Liver (tissue), 9 donors: ENCODE results near the gene WBP2. TPM values are rescaled to one million over a fixed set of nuclear protein-coding genes. Genes with fewer than 3 reads are reported as not detected.

Experiments used
- DNase-seq: peaks from one replicate; pipeline ENCODE4 v3.0.0-alpha.2; 2017; ENCODE audit warnings: low spot score
- H3K27ac ChIP-seq, 2 donors: one replicate each; pipeline ENCODE4 v1.7.0; 2013; ENCODE audit warnings: inconsistent platforms in 2 of 2, low read length in 2 of 2, control low read depth in 1 of 2, low read depth in 1 of 2, mild to moderate bottlenecking in 1 of 2
- H3K27me3 ChIP-seq, 4 donors: one replicate each; pipeline versions ENCODE4 v1.6.1 to v1.7.0; 2013; ENCODE audit warnings: low read length in 3 of 4, inconsistent platforms in 1 of 4, mild to moderate bottlenecking in 1 of 4, moderate library complexity in 1 of 4; ENCODE audit not compliant: control insufficient read depth in 4 of 4, insufficient read depth in 4 of 4
- H3K36me3 ChIP-seq, 4 donors: one replicate each; pipeline versions ENCODE4 v1.6.1 to v1.7.0; 2013; ENCODE audit warnings: low read length in 3 of 4, mild to moderate bottlenecking in 3 of 4, low read depth in 1 of 4, moderate library complexity in 1 of 4; ENCODE audit not compliant: control insufficient read depth in 4 of 4, insufficient read depth in 3 of 4
- H3K4me1 ChIP-seq, 4 donors: one replicate each; pipeline versions ENCODE4 v1.6.1 to v1.7.0; 2013; ENCODE audit warnings: low read length in 3 of 4, mild to moderate bottlenecking in 3 of 4, moderate library complexity in 1 of 4; ENCODE audit not compliant: control insufficient read depth in 4 of 4, insufficient read depth in 4 of 4
- H3K4me3 ChIP-seq, 3 donors: one replicate each; pipeline versions ENCODE4 v1.6.1 to v1.7.0; 2013; ENCODE audit warnings: low read length in 3 of 3, control low read depth in 1 of 3, low read depth in 1 of 3, mild to moderate bottlenecking in 1 of 3
- H3K9ac ChIP-seq, 2 donors: one replicate each; pipeline ENCODE4 v1.7.0; 2013; ENCODE audit warnings: low read length in 2 of 2, mild to moderate bottlenecking in 2 of 2, moderate library complexity in 2 of 2, control low read depth in 1 of 2, low read depth in 1 of 2
- H3K9me3 ChIP-seq, 4 donors: one replicate each; pipeline versions ENCODE4 v1.6.1 to v1.7.0; 2013; ENCODE audit warnings: low read length in 3 of 4; ENCODE audit not compliant: control insufficient read depth in 4 of 4
- FOXA1 ChIP-seq: IDR thresholded peaks from 2 replicates; pipeline ENCODE4 v1.6.1; 2016; ENCODE audit warnings: antibody characterized with exemption
- FOXA2 ChIP-seq: IDR thresholded peaks from 2 replicates; pipeline ENCODE4 v1.6.1; 2016; ENCODE audit warnings: antibody characterized with exemption
- HNF4G ChIP-seq: IDR thresholded peaks from 2 replicates; pipeline ENCODE4 v1.6.1; 2016; ENCODE audit warnings: antibody characterized with exemption
- NR2F2 ChIP-seq: IDR thresholded peaks from 2 replicates; pipeline ENCODE4 v1.6.1; 2016; ENCODE audit warnings: antibody characterized with exemption
- RAD21 ChIP-seq, 2 donors: IDR thresholded peaks; 2 replicates each; pipeline ENCODE4 v1.6.1; 2016; ENCODE audit warnings: antibody characterized with exemption in 2 of 2, mild to moderate bottlenecking in 2 of 2
- RXRA ChIP-seq, 2 donors: IDR thresholded peaks; 2 replicates each; pipeline ENCODE4 v1.6.1; 2017 to 2018; ENCODE audit warnings: antibody characterized with exemption in 2 of 2, mild to moderate bottlenecking in 1 of 2
- TAF1 ChIP-seq: conservative IDR thresholded peaks from 2 replicates; pipeline ENCODE4 v1.6.1; 2016; ENCODE audit warnings: antibody characterized with exemption, mild to moderate bottlenecking
- YY1 ChIP-seq: IDR thresholded peaks from 2 replicates; pipeline ENCODE4 v1.6.1; 2016; ENCODE audit warnings: antibody characterized with exemption, mild to moderate bottlenecking
- ZBTB33 ChIP-seq: IDR thresholded peaks from 2 replicates; pipeline ENCODE4 v1.6.1; 2016; ENCODE audit warnings: antibody characterized with exemption
- WGBS: extraction: QIAGEN DNeasy Blood & Tissue Kit; methylation state at CpG from one replicate; pipeline ENCODE4 v1.1.7; 2013; 5-methylcytosine and 5-hydroxymethylcytosine counted together
- polyA plus RNA-seq, 2 donors: library from polyadenylated mRNA; stranded (reverse) in 1 of 2; unstranded in 1 of 2; fragments of 200-250 nt in 1 of 2; fragments of >200 nt in 1 of 2; fragmentation: Nextera tagmentation in 1 of 2; extraction: Ambion mirVana in 1 of 2; gene quantifications; one replicate each; pipeline versions ENCODE4 v1.2.1 to v1.2.3, GENCODE V29; 2013 to 2015
- total RNA-seq, 2 donors: library from RNA; depleted of rRNA; stranded (reverse); fragments of >200 nt; gene quantifications; one replicate each; pipeline ENCODE4 v1.2.3, GENCODE V29; 2014
- TF ChIP-seq, protein P1 (sequence below): fragments of 150-350 bp; IDR thresholded peaks from 2 replicates; pipeline ENCODE4 v1.5.1; 2017; ENCODE audit warnings: improper control_type of control experiment, low read depth, low read length; ENCODE audit not compliant: missing input control
- TF ChIP-seq, protein P2 (sequence below): IDR thresholded peaks from 2 replicates; pipeline ENCODE4 v1.6.1; 2016; ENCODE audit warnings: antibody characterized with exemption, mild to moderate bottlenecking
- TF ChIP-seq, protein P3 (sequence below): IDR thresholded peaks from 2 replicates; pipeline ENCODE4 v1.6.1; 2016; ENCODE audit warnings: antibody characterized with exemption
- donor health status: healthy.
- donor health status: healthy.
- donor health status: healthy.
- donor health status: healthy.
- donor health status: healthy.

WBP2 gene
- total and polyA plus RNA-seq, 4 donors, result 29.0 to 99.4 (median 51.6) TPM

- H3K4me3 ChIP-seq, result peak overlapping the region in 2 of 3 donors; percentile 2 to 69
- TF ChIP-seq, protein P1, sequence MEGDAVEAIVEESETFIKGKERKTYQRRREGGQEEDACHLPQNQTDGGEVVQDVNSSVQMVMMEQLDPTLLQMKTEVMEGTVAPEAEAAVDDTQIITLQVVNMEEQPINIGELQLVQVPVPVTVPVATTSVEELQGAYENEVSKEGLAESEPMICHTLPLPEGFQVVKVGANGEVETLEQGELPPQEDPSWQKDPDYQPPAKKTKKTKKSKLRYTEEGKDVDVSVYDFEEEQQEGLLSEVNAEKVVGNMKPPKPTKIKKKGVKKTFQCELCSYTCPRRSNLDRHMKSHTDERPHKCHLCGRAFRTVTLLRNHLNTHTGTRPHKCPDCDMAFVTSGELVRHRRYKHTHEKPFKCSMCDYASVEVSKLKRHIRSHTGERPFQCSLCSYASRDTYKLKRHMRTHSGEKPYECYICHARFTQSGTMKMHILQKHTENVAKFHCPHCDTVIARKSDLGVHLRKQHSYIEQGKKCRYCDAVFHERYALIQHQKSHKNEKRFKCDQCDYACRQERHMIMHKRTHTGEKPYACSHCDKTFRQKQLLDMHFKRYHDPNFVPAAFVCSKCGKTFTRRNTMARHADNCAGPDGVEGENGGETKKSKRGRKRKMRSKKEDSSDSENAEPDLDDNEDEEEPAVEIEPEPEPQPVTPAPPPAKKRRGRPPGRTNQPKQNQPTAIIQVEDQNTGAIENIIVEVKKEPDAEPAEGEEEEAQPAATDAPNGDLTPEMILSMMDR, result no peak
- TF ChIP-seq HNF4G (no peak), RAD21 (IDR thresholded peaks at IDR 0.05) (no peak), RXRA (IDR thresholded peaks at IDR 0.05) (no peak), YY1 (no peak), TAF1 (no peak), ZBTB33 (no peak), FOXA1 (no peak), NR2F2 (no peak), FOXA2 (no peak)
- TF ChIP-seq, protein P2, sequence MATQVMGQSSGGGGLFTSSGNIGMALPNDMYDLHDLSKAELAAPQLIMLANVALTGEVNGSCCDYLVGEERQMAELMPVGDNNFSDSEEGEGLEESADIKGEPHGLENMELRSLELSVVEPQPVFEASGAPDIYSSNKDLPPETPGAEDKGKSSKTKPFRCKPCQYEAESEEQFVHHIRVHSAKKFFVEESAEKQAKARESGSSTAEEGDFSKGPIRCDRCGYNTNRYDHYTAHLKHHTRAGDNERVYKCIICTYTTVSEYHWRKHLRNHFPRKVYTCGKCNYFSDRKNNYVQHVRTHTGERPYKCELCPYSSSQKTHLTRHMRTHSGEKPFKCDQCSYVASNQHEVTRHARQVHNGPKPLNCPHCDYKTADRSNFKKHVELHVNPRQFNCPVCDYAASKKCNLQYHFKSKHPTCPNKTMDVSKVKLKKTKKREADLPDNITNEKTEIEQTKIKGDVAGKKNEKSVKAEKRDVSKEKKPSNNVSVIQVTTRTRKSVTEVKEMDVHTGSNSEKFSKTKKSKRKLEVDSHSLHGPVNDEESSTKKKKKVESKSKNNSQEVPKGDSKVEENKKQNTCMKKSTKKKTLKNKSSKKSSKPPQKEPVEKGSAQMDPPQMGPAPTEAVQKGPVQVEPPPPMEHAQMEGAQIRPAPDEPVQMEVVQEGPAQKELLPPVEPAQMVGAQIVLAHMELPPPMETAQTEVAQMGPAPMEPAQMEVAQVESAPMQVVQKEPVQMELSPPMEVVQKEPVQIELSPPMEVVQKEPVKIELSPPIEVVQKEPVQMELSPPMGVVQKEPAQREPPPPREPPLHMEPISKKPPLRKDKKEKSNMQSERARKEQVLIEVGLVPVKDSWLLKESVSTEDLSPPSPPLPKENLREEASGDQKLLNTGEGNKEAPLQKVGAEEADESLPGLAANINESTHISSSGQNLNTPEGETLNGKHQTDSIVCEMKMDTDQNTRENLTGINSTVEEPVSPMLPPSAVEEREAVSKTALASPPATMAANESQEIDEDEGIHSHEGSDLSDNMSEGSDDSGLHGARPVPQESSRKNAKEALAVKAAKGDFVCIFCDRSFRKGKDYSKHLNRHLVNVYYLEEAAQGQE, result no peak
- TF ChIP-seq, protein P3, sequence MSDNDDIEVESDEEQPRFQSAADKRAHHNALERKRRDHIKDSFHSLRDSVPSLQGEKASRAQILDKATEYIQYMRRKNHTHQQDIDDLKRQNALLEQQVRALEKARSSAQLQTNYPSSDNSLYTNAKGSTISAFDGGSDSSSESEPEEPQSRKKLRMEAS, result no peak
- H3K27ac ChIP-seq, result peak overlapping the region; percentile 80 to 95
- H3K4me1 ChIP-seq, result peaks cover 12 to 39% (median 23%) of the 10 kb centered on the region in 4 donors
- no peak overlapping the region for H3K9ac ChIP-seq
- H3K9me3 ChIP-seq, result no peaks in the 10 kb centered on the region
- peaks cover 0 to 7% (median 3%) of the 10 kb centered on the region in 4 donors for H3K36me3 ChIP-seq
- 68% methylated on average over 5 of the region's 5 CpGs for WGBS
- DNase-seq, result no peak
- no peaks in the 10 kb centered on the region for H3K27me3 ChIP-seq
These were observed 20.7 kb upstream of the WBP2 start for GRCh38 chr17:75875940-75876189.

DNA sequence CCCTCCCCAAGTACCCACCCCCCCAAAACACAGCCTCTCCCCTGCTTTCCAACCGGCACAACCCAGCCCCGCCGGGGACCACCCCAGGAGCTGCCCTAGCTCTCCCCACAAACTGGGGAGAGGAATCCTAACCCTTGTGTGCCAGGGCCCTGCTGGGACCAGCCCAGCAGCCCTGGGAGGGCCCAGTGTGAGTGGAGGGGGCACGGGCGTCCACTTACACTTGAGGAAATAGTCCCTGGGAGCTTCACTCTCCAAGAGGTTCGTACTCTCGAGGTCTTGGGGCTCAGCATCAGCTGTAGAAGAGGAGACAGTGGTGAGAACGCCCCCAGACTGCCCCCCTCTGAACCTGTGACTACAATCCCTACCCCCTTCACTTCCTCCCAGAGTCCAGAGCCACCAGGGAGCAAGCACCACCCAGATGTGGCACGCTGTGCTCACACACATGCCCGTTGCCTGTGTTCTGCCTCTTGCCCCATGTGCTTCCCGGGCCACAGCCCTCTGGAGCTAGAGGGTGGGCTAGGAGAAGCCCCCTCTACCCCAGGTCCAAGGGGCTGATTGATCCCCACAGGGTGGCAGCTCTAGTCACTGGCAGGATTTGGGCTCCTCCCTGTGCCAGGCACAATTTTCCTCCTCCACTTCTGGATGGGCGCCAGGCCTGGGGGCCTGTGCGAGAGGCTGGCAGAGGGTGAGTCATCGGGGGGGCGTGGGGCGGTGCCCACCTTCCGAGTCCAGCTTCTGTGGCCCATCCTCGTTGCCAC lies 20.2 kb upstream of the WBP2 start:
- Histone ChIP-seq H3K4me1 (peaks cover 12 to 39% (median 23%) of the 10 kb centered on the region in 4 donors), H3K36me3 (peaks cover 0 to 7% (median 3%) of the 10 kb centered on the region in 4 donors), H3K9ac (no peak overlapping the region), H3K9me3 (no peaks in the 10 kb centered on the region), H3K4me3 (no peak overlapping the region), H3K27ac (peak overlapping the region; percentile 80 to 95), H3K27me3 (no peaks in the 10 kb centered on the region)
- WGBS, result 80% methylated on average over 18 of the region's 18 CpGs
- TF ChIP-seq HNF4G, result no peak
- no peak for TF ChIP-seq NR2F2
- no peak for TF ChIP-seq RAD21 (IDR thresholded peaks at IDR 0.05)
- no peak for DNase-seq
